ENCODE measurements around the gene FGB. TPM values are rescaled to one million over a fixed set of nuclear protein-coding genes. Genes with fewer than 3 reads are reported as not detected.
"Not testable (repeated sequence)": the region's sequence is repeated elsewhere in the genome, so short reads cannot be mapped to it uniquely, and the experiment has no call there.

Gene FGB
- total and polyA plus RNA-seq, 12 donors: 0.11 to 8.8 (median 1.4) TPM; not detected in 5

- no peaks in the 10 kb centered on the region for H3K36me3 ChIP-seq (replicated peaks in 1 of 2)
- no peaks in the 10 kb centered on the region for H3K4me1 ChIP-seq (replicated peaks in 1 of 2)
- peaks cover 4% of the 10 kb centered on the region for H3K27me3 ChIP-seq
- WGBS, 4 donors: 56 to 68% (median 66%) methylated on average over 7 of the region's 7 CpGs
- no peaks in the 10 kb centered on the region for H3K9me3 ChIP-seq (replicated peaks in 1 of 3)
- DNase-seq: no peak
- no peak overlapping the region for H3K27ac ChIP-seq
- TF ChIP-seq CTCF (IDR thresholded peaks at IDR 0.05) (no peak), POLR2A (IDR thresholded peaks at IDR 0.05) (no peak)
- intact Hi-C loops (cut with DNase I): no loop called here
- H3K4me3 ChIP-seq: no peak overlapping the region
Observed at GRCh38 chr4:154589296-154590197, 26.7 kb downstream of the FGB start.

GRCh38 chr4:154590329-154591006 lies 27.7 kb downstream of the FGB start, which contains the start of gene FGA:
Gene FGA, minus strand, starts transcription at chr4:154590742. Its CDS starts 55 bp downstream, at chr4:154590687.
- WGBS, 4 donors: 52 to 67% (median 64%) methylated on average over 3 of the region's 3 CpGs
- no peak for TF ChIP-seq POLR2A (IDR thresholded peaks at IDR 0.05)
- TF ChIP-seq CTCF (IDR thresholded peaks at IDR 0.05): no peak
- H3K27ac ChIP-seq: no peak within 1 kb of the TSS
- H3K27me3 ChIP-seq: peaks cover 4% of the 10 kb centered on the region
- H3K4me1 ChIP-seq (replicated peaks in 1 of 2): no peaks in the 10 kb centered on the region
- H3K36me3 ChIP-seq (replicated peaks in 1 of 2): no peaks in the 10 kb centered on the region
- H3K4me3 ChIP-seq: no peak within 1 kb of the TSS
- intact Hi-C loops (cut with DNase I): no loop called here
- H3K9me3 ChIP-seq (replicated peaks in 1 of 3): no peaks in the 10 kb centered on the region
- DNase-seq: no peak

GRCh38 chr4:154591890-154592289 lies 29.1 kb downstream of the FGB start:
- Histone ChIP-seq H3K4me1 (replicated peaks in 1 of 2) (no peaks in the 10 kb centered on the region), H3K9me3 (replicated peaks in 1 of 3) (no peaks in the 10 kb centered on the region), H3K36me3 (replicated peaks in 1 of 2) (no peaks in the 10 kb centered on the region), H3K27me3 (peaks cover 4% of the 10 kb centered on the region), H3K4me3 (no peak overlapping the region), H3K27ac (no peak overlapping the region)
- no peak for DNase-seq
- 69 to 75% (median 71%) methylated on average over 3 of the region's 3 CpGs for WGBS, 4 donors
- intact Hi-C loops (cut with DNase I): no loop called here
- TF ChIP-seq CTCF (IDR thresholded peaks at IDR 0.05): no peak
- TF ChIP-seq POLR2A (IDR thresholded peaks at IDR 0.05): no peak

GRCh38 chr4:154593868-154594267 lies 31.1 kb downstream of the FGB start:
- TF ChIP-seq POLR2A (IDR thresholded peaks at IDR 0.05) (no peak), CTCF (IDR thresholded peaks at IDR 0.05) (no peak)
- DNase-seq: no peak
- no peaks in the 10 kb centered on the region for H3K9me3 ChIP-seq (replicated peaks in 1 of 3)
- 36 to 76% (median 57%) methylated on average over 2 of the region's 2 CpGs for WGBS, 4 donors
- peaks cover 4% of the 10 kb centered on the region for H3K27me3 ChIP-seq
- no peak overlapping the region for H3K4me3 ChIP-seq
- no peaks in the 10 kb centered on the region for H3K4me1 ChIP-seq (replicated peaks in 1 of 2)
- no peaks in the 10 kb centered on the region for H3K36me3 ChIP-seq (replicated peaks in 1 of 2)
- intact Hi-C loops (cut with DNase I): no loop called here
- no peak overlapping the region for H3K27ac ChIP-seq

GRCh38 chr4:154594343-154594742 lies 31.5 kb downstream of the FGB start:
- DNase-seq; intact Hi-C loops (cut with DNase I); H3K36me3 ChIP-seq (replicated peaks in 1 of 2); H3K4me3 ChIP-seq; H3K4me1 ChIP-seq (replicated peaks in 1 of 2); H3K27ac ChIP-seq; H3K9me3 ChIP-seq (replicated peaks in 1 of 3); H3K27me3 ChIP-seq: not testable (repeated sequence)
- WGBS, 4 donors: 76 to 86% (median 81%) methylated on average over 3 of the region's 3 CpGs
